Osteoblast (primary cell): ENCODE results near the gene TPSD1. TPM values are rescaled to one million over a fixed set of nuclear protein-coding genes. Genes with fewer than 3 reads are reported as not detected.
"Not testable (repeated sequence)": the region's sequence is repeated elsewhere in the genome, so short reads cannot be mapped to it uniquely, and the experiment has no call there.

Experiments used
- DNase-seq: peaks from one replicate; pipeline ENCODE4 v3.0.0; 2011; ENCODE audit warnings: low spot score, mixed read lengths; ENCODE audit not compliant: insufficient read length; ENCODE audit errors: missing footprints
- H2AFZ ChIP-seq: 2 replicates; pipeline ENCODE4 v1.6.0; 2011; ENCODE audit warnings: mild to moderate bottlenecking, low read length
- H3K27ac ChIP-seq: 2 replicates; pipeline ENCODE4 v1.5.1; 2011; ENCODE audit warnings: mild to moderate bottlenecking, low read depth, low read length, moderate library complexity
- H3K27me3 ChIP-seq: 2 replicates; pipeline ENCODE4 v1.6.0; 2012; ENCODE audit warnings: mild to moderate bottlenecking, control low read depth, inconsistent platforms, low read length, moderate library complexity; ENCODE audit not compliant: insufficient read depth
- H3K36me3 ChIP-seq: 2 replicates; pipeline ENCODE4 v1.5.1; 2011; ENCODE audit warnings: mild to moderate bottlenecking, low read length, control low read depth, moderate library complexity; ENCODE audit not compliant: insufficient read depth
- H3K4me1 ChIP-seq: 2 replicates; pipeline ENCODE4 v1.5.1; 2011; ENCODE audit warnings: mild to moderate bottlenecking, low read length, control low read depth, moderate library complexity; ENCODE audit not compliant: insufficient read depth
- H3K4me2 ChIP-seq: 2 replicates; pipeline ENCODE4 v1.6.0; 2011; ENCODE audit warnings: mild to moderate bottlenecking, low read length; ENCODE audit not compliant: insufficient read depth
- H3K4me3 ChIP-seq: fragments of 200-600 bp; sonication (generic); 3 replicates; pipeline ENCODE4 v1.5.1; 2012; ENCODE audit warnings: mild to moderate bottlenecking, low read length, inconsistent platforms; ENCODE audit not compliant: insufficient read depth
- H3K79me2 ChIP-seq: 2 replicates; pipeline ENCODE4 v1.6.0; 2012; ENCODE audit warnings: mild to moderate bottlenecking, low read length, control low read depth, inconsistent platforms; ENCODE audit not compliant: insufficient read depth
- H3K9me3 ChIP-seq: 2 replicates; pipeline ENCODE4 v1.5.1; 2011; ENCODE audit warnings: low read depth, low read length, control low read depth
- H4K20me1 ChIP-seq: 2 replicates; pipeline ENCODE4 v1.6.0; 2012; ENCODE audit warnings: mild to moderate bottlenecking, low read length, control low read depth; ENCODE audit not compliant: insufficient read depth
- CTCF ChIP-seq: IDR thresholded peaks from 2 replicates; pipeline ENCODE4 v1.5.1; 2011; ENCODE audit warnings: mild to moderate bottlenecking, low read depth, low read length, moderate library complexity; ENCODE audit errors: extremely low read depth
- total RNA-seq: library from RNA; depleted of rRNA; stranded (reverse); fragments of >200 nt; gene quantifications from 2 replicates; pipeline ENCODE4 v1.2.3, GENCODE V29; 2012

The TPSD1 gene
- total RNA-seq, 1 donor, result not detected

GRCh38 chr16:1253701-1254364 lies 2.0 kb upstream of the TPSD1 start:
- DNase-seq, H3K79me2 ChIP-seq, H3K27me3 ChIP-seq, H3K36me3 ChIP-seq, H3K9me3 ChIP-seq, H3K4me1 ChIP-seq, H3K27ac ChIP-seq, H3K4me2 ChIP-seq, H4K20me1 ChIP-seq, H2AFZ ChIP-seq, H3K4me3 ChIP-seq: not testable (repeated sequence)

GRCh38 chr16:1254821-1255220 lies 1.0 kb upstream of the TPSD1 start:
- H3K79me2 ChIP-seq, H3K27ac ChIP-seq, H3K4me1 ChIP-seq, H4K20me1 ChIP-seq, DNase-seq, H2AFZ ChIP-seq, H3K9me3 ChIP-seq, H3K4me3 ChIP-seq, H3K36me3 ChIP-seq, H3K4me2 ChIP-seq: not testable (repeated sequence)
- peaks cover 10% of the 10 kb centered on the region for H3K27me3 ChIP-seq

GRCh38 chr16:1256296-1256873 lies 516 bp downstream of the TPSD1 start:
- H3K4me2 ChIP-seq, H3K9me3 ChIP-seq, H2AFZ ChIP-seq, H4K20me1 ChIP-seq, H3K36me3 ChIP-seq, H3K4me1 ChIP-seq, H3K79me2 ChIP-seq, H3K27ac ChIP-seq, H3K4me3 ChIP-seq, DNase-seq: not testable (repeated sequence)
- H3K27me3 ChIP-seq, result peaks cover 18% of the 10 kb centered on the region

DNA sequence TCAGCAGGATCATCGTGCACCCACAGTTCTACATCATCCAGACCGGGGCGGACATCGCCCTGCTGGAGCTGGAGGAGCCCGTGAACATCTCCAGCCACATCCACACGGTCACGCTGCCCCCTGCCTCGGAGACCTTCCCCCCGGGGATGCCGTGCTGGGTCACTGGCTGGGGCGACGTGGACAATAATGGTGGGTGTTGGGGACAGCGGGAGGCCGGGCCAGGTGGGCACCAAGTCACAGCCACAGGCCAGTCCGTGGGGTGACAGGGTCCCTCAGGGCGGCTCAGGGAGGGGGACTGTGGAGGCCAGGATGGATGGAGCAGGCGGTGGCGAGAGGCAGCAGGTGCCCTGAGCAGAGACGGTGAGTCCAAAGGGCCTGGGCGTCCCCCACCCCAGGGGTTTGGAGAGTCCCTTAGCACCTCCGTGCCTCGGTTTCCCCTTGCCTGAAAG lies 1.0 kb downstream of the TPSD1 start:
- no peak for DNase-seq

DNA sequence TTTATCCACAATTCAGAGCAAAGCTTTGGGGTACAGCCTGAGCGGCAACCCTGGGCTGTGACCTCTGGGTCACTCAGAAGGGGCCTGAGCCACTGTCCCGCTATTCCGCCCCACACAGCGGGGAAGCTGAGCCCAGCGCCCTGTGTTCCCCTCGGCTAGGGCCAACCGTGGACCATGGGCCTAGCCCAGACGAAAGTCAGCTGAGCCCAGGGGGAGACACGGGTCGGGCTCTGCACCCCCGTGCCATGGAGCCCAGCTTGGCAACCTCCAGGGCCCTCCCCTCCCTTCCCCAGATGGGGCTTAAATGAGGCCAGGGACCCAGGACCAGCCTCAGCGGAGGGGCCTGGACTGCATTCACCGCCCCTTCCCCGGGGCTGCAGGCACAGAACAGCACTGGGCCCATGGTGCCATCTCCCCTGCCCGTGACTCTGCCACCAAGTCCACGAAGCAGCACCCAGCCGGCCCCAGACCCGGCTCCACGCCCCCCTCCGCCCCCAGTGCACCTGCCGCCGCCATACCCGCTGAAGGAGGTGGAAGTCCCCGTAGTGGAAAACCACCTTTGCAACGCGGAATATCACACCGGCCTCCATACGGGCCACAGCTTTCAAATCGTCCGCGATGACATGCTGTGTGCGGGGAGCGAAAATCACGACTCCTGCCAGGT lies 1.8 kb downstream of the TPSD1 start:
- Histone ChIP-seq H3K9me3 (no peaks in the 10 kb centered on the region), H3K4me1 (no peaks in the 10 kb centered on the region), H3K36me3 (no peaks in the 10 kb centered on the region), H3K4me3 (no peak overlapping the region), H3K27me3 (peaks cover 29% of the 10 kb centered on the region), H3K4me2 (no peak overlapping the region), H3K27ac (no peak overlapping the region), H4K20me1 (no peaks in the 10 kb centered on the region), H2AFZ (no peak overlapping the region), H3K79me2 (no peaks in the 10 kb centered on the region)
- TF ChIP-seq CTCF, result no peak
- no peak for DNase-seq

More for the DNA sequence above, 1.0 kb downstream of the TPSD1 start:
- no peak overlapping the region for H2AFZ ChIP-seq
- no peak overlapping the region for H3K4me2 ChIP-seq
- TF ChIP-seq CTCF, result no peak
- H3K4me3 ChIP-seq, result no peak overlapping the region
- peaks cover 24% of the 10 kb centered on the region for H3K27me3 ChIP-seq
- no peaks in the 10 kb centered on the region for H3K4me1 ChIP-seq
- H3K27ac ChIP-seq, result no peak overlapping the region
- no peaks in the 10 kb centered on the region for H3K79me2 ChIP-seq
- no peaks in the 10 kb centered on the region for H3K9me3 ChIP-seq
- H4K20me1 ChIP-seq, result no peaks in the 10 kb centered on the region
- H3K36me3 ChIP-seq, result no peaks in the 10 kb centered on the region
